Naive B cell (primary cell): ENCODE measurements around the gene RAD9A. TPM values are rescaled to one million over a fixed set of nuclear protein-coding genes. Genes with fewer than 3 reads are reported as not detected.

Experiments
- ATAC-seq, 2 donors: fragments of 150-1000 bp; cut with Tn5 transposase; 2 replicates each; pipeline ENCODE4 v1.10.0; 2021; ENCODE audit warnings: low read depth in 2 of 2, mild to moderate bottlenecking in 2 of 2, moderate library complexity in 2 of 2
- DNase-seq: peaks from one replicate; pipeline ENCODE4 v3.0.0; 2022
- H3K27ac Mint-ChIP-seq, 6 donors: one replicate each; pipeline ENCODE4 v1.8.0; 2020 to 2022; ENCODE audit warnings: mild to moderate bottlenecking in 6 of 6, mixed read lengths in 6 of 6, moderate library complexity in 5 of 6, inconsistent platforms in 2 of 6
- H3K27me3 Mint-ChIP-seq, 3 donors: one replicate each; pipeline ENCODE4 v1.8.0; 2021 to 2022; ENCODE audit warnings: mixed read lengths in 3 of 3, mild to moderate bottlenecking in 1 of 3
- H3K36me3 Mint-ChIP-seq, 2 donors: one replicate each; pipeline ENCODE4 v1.8.0; 2020 to 2022; ENCODE audit warnings: mixed read lengths in 2 of 2, inconsistent platforms in 1 of 2, mild to moderate bottlenecking in 1 of 2
- H3K4me1 Mint-ChIP-seq, 3 donors: one replicate each; pipeline ENCODE4 v1.8.0; 2020 to 2022; ENCODE audit warnings: mixed read lengths in 3 of 3, inconsistent platforms in 1 of 3, mild to moderate bottlenecking in 1 of 3, moderate library complexity in 1 of 3
- H3K4me3 Mint-ChIP-seq, 8 donors: one replicate each; pipeline ENCODE4 v1.8.0; 2020 to 2022; ENCODE audit warnings: mild to moderate bottlenecking in 8 of 8, mixed read lengths in 8 of 8, moderate library complexity in 8 of 8, inconsistent platforms in 2 of 8
- H3K9me3 Mint-ChIP-seq, 7 donors: one replicate each; pipeline ENCODE4 v1.8.0; 2020 to 2022; ENCODE audit warnings: mixed read lengths in 7 of 7, mild to moderate bottlenecking in 5 of 7, inconsistent platforms in 2 of 7, moderate library complexity in 1 of 7
- polyA plus RNA-seq, 6 donors: library from polyadenylated mRNA; unstranded; fragments of 300-500 nt; fragmentation: Illumina TruSeq; gene quantifications; one replicate each; pipeline ENCODE4 v1.2.3, GENCODE V29; 2021; ENCODE audit warnings: low read depth in 6 of 6

Gene RAD9A
- polyA plus RNA-seq, 6 donors from 2014 or later, result 6.7 to 17.5 (median 11.0) TPM

DNA sequence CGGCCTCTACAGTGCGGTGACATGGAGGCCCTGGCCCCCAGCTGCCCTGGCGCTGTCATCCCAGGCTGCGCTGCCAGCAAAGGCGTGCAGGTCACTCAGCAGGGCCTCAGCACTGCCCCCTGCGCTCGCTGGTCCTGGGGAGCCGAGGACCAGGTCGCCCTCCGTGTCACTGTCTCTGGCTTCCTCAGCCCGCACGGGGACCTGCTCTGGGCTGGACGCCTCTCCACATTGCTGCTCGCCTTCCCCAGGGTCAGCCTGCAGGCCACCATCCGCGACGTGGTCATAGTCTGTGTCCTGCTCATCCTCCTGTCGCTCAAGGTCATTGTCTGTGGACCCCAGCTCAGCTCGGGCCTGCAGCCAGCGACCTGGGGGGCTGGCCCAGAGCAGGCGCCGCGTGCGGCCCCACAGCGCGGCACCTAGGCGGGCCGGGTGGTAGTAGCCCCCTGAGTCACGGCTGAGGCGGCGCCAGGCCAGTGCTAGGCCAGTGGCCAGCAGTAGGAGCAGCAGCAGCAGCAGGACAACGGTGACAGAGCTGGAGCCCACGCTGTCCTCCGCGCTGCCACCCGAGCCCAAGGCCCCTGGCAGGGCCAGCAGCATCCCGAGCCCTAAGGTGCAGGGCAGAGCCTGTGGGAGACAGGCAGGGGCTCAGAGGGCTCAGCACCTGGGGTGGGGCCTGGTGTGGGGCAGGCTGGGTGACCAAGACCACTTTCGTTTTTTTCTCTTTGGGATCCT is 44.1 kb downstream of the RAD9A start:
- ATAC-seq (no peak), DNase-seq (no peak)
- Mint-ChIP-seq H3K4me3 (peak overlapping the region; percentile 94 to 98 (median 96)), H3K4me1 (peaks cover 51 to 85% (median 66%) of the 10 kb centered on the region in 3 donors), H3K36me3 (peaks cover 7 to 16% of the 10 kb centered on the region in 2 donors), H3K9me3 (no peaks in the 10 kb centered on the region), H3K27ac (peak overlapping the region; percentile 51 to 96 (median 80)), H3K27me3 (no peaks in the 10 kb centered on the region)

DNA sequence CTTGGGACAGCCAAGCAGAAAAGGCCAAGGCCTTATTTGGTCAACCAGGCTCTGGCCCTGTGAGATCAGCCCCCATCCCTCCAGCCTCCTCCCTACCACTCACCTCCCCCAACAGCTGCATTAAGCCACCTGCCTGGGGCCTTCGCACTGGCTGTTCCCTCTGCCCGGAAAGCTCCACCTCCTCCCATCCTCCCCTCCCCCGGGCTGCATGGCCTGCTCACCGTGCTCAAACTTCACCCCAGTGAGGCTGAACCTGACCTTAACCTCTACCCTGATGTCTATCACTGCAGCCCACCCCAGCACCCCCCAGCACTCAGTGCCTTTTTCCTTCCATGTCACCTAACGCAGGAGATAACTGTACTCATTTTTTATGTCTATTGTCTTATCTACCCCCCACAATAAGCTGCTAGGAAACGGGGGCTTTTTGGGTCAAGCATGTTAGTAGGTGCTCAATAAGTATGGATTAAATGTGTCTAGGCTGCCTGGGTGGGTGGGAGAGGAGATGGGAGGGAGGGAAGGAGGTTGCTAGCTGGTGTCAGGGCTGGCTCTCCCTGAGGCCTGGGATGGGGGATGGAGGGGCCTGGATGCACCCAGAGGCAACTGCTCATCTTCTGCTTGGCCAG is 44.8 kb downstream of the RAD9A start:
- Mint-ChIP-seq H3K27me3 (no peaks in the 10 kb centered on the region), H3K9me3 (no peaks in the 10 kb centered on the region), H3K4me3 (peak overlapping the region; percentile 94 to 98 (median 96)), H3K4me1 (peaks cover 56 to 91% (median 68%) of the 10 kb centered on the region in 3 donors), H3K36me3 (peaks cover 7 to 16% of the 10 kb centered on the region in 2 donors), H3K27ac (peak overlapping the region; percentile 51 to 96 (median 90))
- DNase-seq (no peak), ATAC-seq (peak; percentile 32 to 40)

DNA sequence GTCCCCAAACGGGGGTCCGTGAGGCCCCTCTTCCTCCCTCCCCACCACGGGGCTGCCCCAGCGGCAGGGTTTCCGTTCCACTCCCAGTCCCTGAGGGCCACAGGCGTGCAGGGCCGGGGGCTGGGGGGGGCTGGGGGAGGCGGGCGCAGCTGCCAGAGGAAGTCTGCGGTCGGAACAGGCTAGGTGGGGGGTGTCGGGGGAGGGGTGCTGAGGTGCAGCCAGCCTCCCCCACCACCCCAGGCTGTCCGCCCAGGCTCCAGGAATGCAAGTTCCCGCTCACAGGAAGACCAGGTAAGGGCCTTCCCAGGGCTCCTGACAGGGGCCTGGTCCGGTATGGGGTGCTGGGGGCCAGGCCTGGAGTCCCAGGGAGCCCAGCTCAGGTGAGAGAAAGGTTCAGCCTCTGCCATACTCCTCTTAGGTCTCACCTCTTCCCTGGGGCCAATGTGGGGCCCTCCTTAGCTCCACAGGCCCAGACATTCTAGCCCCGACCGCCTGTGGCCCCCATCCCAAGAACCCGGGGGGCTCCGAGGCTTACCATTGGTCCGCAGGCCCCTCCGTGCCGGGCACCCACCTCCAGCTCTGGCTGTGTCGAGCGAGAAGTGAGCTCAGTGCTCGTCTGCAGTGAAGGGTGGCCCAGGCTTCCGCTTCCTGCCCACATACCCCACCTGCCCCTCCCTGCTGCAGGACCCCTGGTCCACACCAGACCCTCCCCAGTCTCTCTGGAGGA is 45.5 kb downstream of the RAD9A start, which contains the start of gene PTPRCAP:
Gene PTPRCAP, minus strand, starts transcription at position 601 of the 727 bp plus-strand sequence. Its CDS starts 63 bp downstream, at position 538.
- Mint-ChIP-seq H3K4me1 (peaks cover 54 to 91% (median 67%) of the 10 kb centered on the region in 3 donors), H3K36me3 (peaks cover under 1 to 16% of the 10 kb centered on the region in 2 donors), H3K27ac (peak within 1 kb of the TSS; percentile 88 to 96 (median 91)), H3K4me3 (peak within 1 kb of the TSS; percentile 94 to 98 (median 96)), H3K9me3 (no peaks in the 10 kb centered on the region), H3K27me3 (no peaks in the 10 kb centered on the region)
- ATAC-seq, result peak; percentile 69 to 71
- DNase-seq, result peak; percentile 82

DNA sequence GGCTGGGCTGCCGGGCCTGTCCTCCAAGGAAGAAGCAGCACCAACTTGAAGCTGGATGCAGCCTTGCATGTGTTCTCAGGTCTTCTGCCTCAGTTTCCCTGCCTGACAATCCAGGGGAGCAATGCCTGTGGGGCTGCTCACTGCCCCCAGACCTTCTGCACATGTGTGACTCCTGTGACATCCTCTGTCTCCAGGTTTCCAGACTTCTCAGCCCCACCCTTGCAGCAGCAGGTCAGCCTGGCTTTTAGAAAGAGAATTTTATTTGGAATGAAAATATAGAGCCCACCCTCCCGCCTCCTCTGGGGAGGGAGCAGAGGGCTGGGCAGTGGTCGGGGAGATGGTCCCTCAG is 46.0 kb downstream of the RAD9A start:
- DNase-seq (no peak), ATAC-seq (no peak)
- Mint-ChIP-seq H3K9me3 (no peaks in the 10 kb centered on the region), H3K27me3 (no peaks in the 10 kb centered on the region), H3K4me1 (peaks cover 57 to 91% (median 67%) of the 10 kb centered on the region in 3 donors), H3K27ac (peak overlapping the region; percentile 81 to 96 (median 89)), H3K4me3 (peak overlapping the region; percentile 94 to 98 (median 96)), H3K36me3 (peaks cover 0 to 16% of the 10 kb centered on the region in 2 donors)

DNA sequence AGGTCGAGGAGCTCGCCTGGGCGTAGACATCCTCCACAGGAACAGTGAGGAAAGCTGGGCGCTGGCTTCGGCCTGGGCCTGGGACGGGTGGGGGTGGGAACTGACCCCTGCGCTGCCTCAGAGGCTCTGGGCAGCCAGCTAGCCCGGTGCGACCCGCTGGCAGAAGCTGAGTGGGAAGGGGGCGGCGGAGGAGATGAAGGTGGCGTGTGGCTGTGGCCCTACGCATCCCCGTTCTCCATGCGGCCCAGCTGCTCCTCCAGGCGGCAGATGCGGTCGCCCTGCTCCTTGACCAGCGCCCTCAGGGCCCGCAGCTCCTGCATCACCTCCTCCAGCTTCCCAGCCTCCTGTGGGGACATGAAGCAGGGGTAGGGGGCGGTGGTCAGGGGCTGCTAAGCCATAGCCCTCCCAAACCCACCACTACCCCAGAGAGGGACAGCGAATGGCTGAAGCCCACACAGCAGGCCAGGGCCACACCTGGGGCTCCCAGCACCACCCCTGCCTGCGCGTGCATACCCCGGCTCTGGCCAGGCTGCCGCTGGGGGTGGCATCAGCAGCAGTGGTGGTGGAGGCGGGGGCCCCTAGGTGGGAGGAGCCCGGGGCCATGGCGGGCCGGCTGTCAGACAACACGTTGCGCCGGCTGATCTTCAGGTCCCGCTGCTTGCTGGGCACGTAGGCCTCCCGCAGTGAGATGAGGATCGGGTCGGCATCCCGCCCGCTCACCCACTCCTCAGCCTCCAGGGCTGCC is 46.5 kb downstream of the RAD9A start:
- peak overlapping the region in 3 of 6 donors; percentile 92 to 96 (median 94) for H3K27ac Mint-ChIP-seq
- H3K36me3 Mint-ChIP-seq, result peaks cover 0 to 16% of the 10 kb centered on the region in 2 donors
- ATAC-seq, result peak in 1 of 2 donors; percentile 10
- H3K4me3 Mint-ChIP-seq, result peak overlapping the region; percentile 94 to 98 (median 96)
- H3K9me3 Mint-ChIP-seq, result no peaks in the 10 kb centered on the region
- DNase-seq, result no peak
- no peaks in the 10 kb centered on the region for H3K27me3 Mint-ChIP-seq
- peaks cover 59 to 87% (median 64%) of the 10 kb centered on the region in 3 donors for H3K4me1 Mint-ChIP-seq

DNA sequence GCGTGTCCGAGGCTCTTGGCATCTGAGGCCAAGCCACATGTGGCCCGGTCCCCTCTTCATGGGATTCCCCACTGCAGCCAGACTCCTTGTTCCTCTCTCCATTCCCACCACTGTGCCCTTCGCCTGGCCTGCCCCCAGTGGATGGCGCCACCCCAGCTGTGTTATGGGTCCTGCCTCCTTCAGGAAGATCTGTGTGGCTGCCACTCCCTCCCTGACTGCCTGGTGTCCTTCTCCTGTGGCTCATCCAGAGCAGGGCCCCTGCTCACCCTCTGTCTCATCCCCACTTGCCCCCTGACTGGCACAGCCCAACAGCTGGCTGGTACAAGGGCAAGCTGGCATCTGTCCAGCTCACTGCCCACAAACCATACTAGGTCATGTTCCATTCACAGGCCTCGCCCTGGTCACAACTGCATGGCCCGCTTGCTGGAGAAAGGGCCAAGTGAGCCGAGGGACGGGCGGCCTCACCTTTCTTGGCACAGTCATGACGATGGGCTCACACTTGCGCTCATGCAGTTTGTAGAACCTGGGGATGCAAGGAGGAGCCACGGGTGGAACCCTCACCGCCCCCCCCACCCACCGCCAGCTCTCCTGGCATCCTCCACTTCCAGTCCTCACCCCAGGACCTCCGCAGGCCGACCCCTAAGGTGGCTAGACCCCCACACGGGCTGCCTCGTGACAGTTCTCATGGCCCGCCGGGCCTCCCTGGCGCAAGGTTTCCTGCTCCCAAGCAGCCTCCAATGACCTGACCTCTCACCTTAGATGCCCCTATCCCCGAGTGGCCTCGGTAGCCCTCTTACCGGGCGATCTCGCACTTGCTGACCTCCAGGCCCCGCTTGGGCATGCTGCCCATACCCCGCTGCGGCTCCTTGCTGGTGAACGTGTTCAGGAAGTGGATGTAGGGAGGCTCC is 47.8 kb downstream of the RAD9A start:
- Mint-ChIP-seq H3K27ac (peak overlapping the region in 5 of 6 donors; percentile 68 to 97 (median 94)), H3K27me3 (no peaks in the 10 kb centered on the region), H3K4me3 (peak overlapping the region; percentile 72 to 97 (median 94)), H3K9me3 (no peaks in the 10 kb centered on the region), H3K36me3 (peaks cover 0 to 16% of the 10 kb centered on the region in 2 donors), H3K4me1 (peaks cover 53 to 85% (median 66%) of the 10 kb centered on the region in 3 donors)
- DNase-seq, result no peak
- ATAC-seq, result no peak

DNA sequence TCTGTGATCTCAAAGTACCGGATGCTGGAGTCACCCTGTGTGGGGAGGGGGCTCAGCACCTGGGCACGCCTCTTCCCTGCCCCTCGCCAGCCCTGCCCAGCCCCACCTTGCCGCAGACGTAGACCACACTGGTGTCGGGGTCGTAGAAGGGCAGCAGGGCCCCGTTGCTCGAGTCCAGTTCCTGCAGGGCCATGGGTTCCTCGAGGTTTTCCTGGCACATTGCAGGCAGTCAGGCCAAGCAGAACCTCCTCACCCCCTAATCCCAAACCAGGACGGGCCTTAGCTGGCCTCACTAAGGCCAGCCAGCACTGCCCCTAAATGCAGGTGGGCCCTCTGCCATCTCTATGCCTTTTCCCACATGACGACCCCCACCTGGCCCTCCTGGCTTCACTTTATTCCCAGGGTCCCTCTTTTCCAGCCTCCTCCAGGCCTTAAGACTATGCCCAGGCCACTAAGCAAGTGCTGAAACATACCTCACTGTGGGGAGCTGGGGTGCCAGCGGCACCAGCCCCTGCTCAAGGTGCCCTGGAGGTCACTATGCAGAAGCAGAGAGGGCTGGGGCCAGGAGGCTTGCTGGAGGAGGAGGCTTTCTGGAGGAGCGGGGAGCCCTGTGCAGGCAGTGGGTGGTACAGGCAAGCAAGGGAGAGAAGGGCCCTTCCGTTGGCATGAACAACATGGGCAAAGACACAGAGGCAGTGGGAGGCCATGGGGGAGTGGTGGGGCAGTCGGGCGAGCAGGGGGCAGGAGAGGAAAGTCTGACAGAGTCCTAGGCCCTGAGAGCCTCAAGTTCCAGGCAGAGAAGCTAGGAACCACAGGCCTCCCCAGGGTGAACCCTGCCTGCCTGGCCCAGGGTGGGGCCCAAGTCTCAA is 48.7 kb downstream of the RAD9A start:
- Mint-ChIP-seq H3K36me3 (peaks cover 0 to 12% of the 10 kb centered on the region in 2 donors), H3K9me3 (no peaks in the 10 kb centered on the region), H3K27ac (peak overlapping the region in 5 of 6 donors; percentile 84 to 94 (median 86)), H3K27me3 (no peaks in the 10 kb centered on the region), H3K4me3 (peak overlapping the region; percentile 51 to 97 (median 80)), H3K4me1 (peaks cover 59 to 85% (median 70%) of the 10 kb centered on the region in 3 donors)
- ATAC-seq (no peak), DNase-seq (no peak)

DNA sequence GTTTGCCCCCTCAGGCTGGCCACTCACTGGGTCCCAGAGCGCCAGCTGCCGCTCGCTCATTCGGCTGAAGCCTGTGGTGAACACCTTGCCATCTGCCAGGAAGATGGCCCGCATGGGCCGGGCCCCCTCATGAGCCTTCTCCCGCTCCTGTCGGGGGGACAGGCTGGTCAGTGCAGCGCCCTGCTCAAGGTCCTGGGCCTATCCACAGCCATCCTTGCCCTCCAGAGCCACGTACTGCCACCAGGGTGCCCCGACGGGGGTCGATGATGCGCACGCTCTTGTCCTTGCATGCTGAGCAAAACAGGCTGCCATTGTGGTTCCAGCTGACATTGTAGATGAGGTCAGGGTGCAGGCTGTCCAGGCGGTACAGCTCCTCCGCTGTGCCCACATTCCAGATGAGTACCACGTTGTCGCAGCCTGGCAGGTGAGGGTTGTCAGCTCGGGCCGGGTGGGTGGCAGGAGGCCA is 49.3 kb downstream of the RAD9A start:
- Mint-ChIP-seq H3K4me3 (peak overlapping the region in 7 of 8 donors; percentile 52 to 97 (median 73)), H3K27ac (peak overlapping the region in 4 of 6 donors; percentile 84 to 96 (median 90)), H3K9me3 (no peaks in the 10 kb centered on the region), H3K4me1 (peaks cover 60 to 85% (median 76%) of the 10 kb centered on the region in 3 donors), H3K27me3 (no peaks in the 10 kb centered on the region), H3K36me3 (peaks cover 0 to 8% of the 10 kb centered on the region in 2 donors)
- ATAC-seq, result no peak
- DNase-seq, result peak; percentile 25

DNA sequence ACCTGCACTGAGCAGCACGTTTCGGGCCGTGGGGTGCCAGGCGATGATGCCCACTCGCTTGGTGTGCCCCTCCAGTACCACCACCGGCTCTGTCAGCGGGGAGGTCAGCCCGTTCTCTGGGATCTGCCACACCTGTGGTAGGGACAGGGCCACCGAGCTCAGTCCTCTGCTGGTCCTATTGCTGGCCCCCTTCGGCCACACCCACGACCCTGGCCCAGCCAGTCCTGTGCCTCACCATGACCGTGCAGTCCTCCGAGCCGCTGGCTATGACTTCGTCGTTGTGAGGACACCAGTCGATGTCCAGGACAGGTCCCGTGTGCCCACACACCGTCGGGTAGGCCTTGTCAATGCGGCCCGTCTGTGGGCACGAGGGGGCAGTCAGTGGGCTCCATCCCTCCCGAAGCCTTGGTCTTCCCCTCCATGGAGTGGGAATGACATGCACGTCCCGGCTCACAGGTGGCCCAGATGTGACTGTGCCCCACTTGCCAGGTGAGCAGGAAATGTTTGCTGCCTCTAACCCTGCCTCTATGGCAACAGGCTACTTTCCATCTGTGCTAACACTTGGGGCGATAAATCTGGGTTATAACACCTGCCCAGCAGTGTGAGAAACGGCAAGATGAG is 50.1 kb downstream of the RAD9A start:
- H3K27me3 Mint-ChIP-seq, result no peaks in the 10 kb centered on the region
- H3K4me1 Mint-ChIP-seq, result peaks cover 59 to 84% (median 80%) of the 10 kb centered on the region in 3 donors
- no peaks in the 10 kb centered on the region for H3K9me3 Mint-ChIP-seq
- H3K4me3 Mint-ChIP-seq, result peak overlapping the region; percentile 66 to 97 (median 77)
- DNase-seq (peak; percentile 24), ATAC-seq (peak; percentile 9 to 12)
- peaks cover 0 to 2% of the 10 kb centered on the region in 2 donors for H3K36me3 Mint-ChIP-seq
- H3K27ac Mint-ChIP-seq, result peak overlapping the region; percentile 67 to 97 (median 94)

DNA sequence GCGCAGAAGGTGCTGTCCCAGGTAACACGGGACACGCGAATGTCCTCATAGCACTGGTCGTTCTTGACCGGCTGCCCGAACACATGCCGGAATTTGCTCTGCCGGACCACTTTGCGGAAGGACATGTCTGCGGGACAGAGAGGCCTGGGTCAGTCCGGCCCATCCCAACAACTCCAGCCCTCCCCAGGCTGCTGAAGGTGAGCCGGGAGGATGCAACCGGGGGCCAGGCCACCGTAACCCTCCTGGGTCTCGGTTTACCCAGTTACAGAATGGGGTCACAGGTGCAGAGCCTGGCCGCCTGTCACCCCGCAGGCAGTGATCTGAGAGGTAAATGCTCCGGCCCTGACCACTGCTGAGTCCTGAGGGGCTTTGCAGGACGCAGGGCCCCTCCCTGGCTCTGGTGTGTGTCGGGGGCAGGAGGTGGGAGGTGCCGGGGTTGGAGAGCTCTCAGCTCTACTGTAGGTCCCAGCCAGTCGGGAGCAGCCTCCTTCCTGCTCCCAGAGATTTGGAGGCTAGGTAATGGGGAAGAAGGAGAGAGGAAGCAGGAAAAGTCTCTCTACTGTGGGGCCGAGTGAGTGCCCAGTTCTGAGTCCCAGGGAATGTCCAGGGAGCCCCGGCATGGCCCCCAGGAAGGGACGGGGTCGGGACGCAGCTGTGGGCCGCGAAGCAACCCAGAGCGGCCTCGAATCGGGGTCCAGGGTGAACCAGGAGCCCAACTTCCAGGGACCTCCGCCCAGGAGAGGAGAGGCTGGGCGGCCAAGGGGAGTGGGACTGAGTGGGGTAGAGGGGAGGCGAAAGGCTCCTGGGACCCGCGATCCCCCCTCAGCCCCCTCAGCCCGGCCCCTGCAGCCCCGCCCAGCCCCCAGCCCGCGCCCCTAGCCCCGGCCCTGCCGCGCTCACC is 51.0 kb downstream of the RAD9A start:
- H3K4me1 Mint-ChIP-seq, result peaks cover 60 to 87% (median 84%) of the 10 kb centered on the region in 3 donors
- no peaks in the 10 kb centered on the region for H3K9me3 Mint-ChIP-seq
- H3K36me3 Mint-ChIP-seq, result no peaks in the 10 kb centered on the region
- DNase-seq (no peak), ATAC-seq (peak in 1 of 2 donors; percentile 0)
- no peaks in the 10 kb centered on the region for H3K27me3 Mint-ChIP-seq
- H3K27ac Mint-ChIP-seq, result peak overlapping the region; percentile 64 to 97 (median 94)
- H3K4me3 Mint-ChIP-seq, result peak overlapping the region; percentile 71 to 88 (median 79)
